ENCODE measurements around the gene EPHX1. TPM values are rescaled to one million over a fixed set of nuclear protein-coding genes. Genes with fewer than 3 reads are reported as not detected.

Gene EPHX1
- total and polyA plus RNA-seq, 2 experiments from 2014 or later, result 16.6 to 18.2 TPM

DNA sequence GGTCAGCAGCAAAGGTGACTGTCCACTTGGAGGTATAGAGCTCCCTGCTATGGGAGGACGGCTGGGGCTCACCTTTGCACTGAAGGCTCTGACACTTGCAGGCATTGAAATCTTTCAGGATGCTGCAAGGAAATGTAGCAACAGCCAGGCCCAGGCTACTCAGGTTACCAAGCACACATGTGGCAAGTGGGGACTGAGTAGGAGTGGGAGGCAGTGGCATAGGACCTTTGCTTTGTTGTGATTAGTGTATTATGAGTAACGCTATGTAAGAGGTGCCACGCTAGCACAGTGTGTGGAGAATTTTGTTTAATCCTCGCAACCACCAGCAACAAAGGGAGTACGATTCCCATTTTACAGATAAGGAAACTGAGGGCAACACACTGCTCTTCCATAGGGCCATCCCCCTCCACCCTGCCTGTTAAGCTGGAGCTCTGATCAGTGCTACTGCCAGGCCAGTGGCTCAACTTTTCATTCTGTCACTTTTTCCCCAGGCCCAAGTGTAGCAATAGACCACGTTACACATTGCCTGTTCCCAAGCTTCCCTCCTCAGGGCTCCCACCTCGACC is 51.0 kb downstream of the EPHX1 start:
- Histone ChIP-seq H3K27me3 (replicated peaks; ENCODE audit: insufficient read depth) (no peaks in the 10 kb centered on the region), H3K4me3 (no peak overlapping the region), H4K20me1 (ENCODE audit: insufficient read depth) (no peaks in the 10 kb centered on the region), H3K4me1 (ENCODE audit: insufficient read depth) (no peaks in the 10 kb centered on the region), H3K9me3 (ENCODE audit: low read depth) (no peaks in the 10 kb centered on the region), H3K79me2 (ENCODE audit: insufficient read depth) (no peaks in the 10 kb centered on the region), H3K9ac (no peak overlapping the region), H3K36me3 (ENCODE audit: low read depth) (no peaks in the 10 kb centered on the region; the same call in 1 of the 2 replicates), H3K4me2 (ENCODE audit: unreplicated experiment) (no peak overlapping the region), H2AFZ (no peak overlapping the region), H3K9me2 (ENCODE audit: insufficient read depth) (no peaks in the 10 kb centered on the region), H3K27ac (no peak overlapping the region), H3F3A (ENCODE audit: insufficient read depth) (no peaks in the 10 kb centered on the region)
- in situ Hi-C loops (cut with MboI), result no loop called here
- 88 to 91% methylated on average over 7 of the region's 7 CpGs for WGBS, 2 experiments (ENCODE audit: low coverage in 1 of 2, low lambda C conversion rate in 2 of 2, missing lambda C conversion rate in 2 of 2)
- no peak for DNase-seq
- TF ChIP-seq EZH2 (IDR thresholded peaks at IDR 0.05; ENCODE audit: insufficient read depth, poor library complexity, severe bottlenecking) (no peak), EZH2phosphoT487 (IDR thresholded peaks at IDR 0.05; ENCODE audit: insufficient read depth, low read depth) (no peak)

DNA sequence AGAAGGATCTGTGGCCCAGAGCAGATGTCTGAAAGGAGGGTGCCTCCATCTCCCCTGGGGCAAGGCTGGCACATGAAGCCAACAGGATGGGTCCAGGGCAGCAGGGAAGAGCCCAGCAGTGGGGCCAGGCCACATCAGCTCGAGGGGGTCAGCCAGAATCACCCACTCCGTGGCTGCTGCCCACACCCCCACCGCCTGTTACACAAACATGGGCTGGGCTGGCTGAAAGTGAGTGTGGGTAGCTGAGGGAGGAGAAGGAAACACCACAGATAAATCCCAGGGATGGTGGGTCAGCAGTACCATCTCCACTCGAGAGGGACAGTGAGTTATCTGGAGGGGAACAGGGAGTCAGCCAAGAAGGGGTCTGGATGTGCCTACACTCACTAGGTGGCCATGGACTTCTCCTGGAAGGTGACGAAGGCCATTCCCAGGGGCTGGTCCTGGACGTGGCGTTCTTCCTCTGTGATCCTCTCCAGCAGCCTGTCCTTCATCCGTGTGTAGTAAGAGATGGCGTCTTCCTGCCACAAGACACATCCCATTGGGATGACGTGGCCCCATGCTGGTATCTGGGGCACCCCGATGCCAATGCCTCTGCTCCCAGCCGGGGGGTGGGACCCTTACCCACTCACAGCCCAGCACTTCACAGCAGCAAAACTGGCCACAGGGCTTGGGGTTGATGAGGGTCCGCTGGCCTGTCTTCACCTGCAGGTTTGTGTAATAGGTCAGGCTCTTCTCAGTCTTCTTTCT is 52.1 kb downstream of the EPHX1 start:
- Histone ChIP-seq H3K9me2 (ENCODE audit: insufficient read depth) (no peaks in the 10 kb centered on the region), H3K4me2 (ENCODE audit: unreplicated experiment) (no peak overlapping the region), H3K27ac (no peak overlapping the region), H2AFZ (no peak overlapping the region), H4K20me1 (ENCODE audit: insufficient read depth) (no peaks in the 10 kb centered on the region), H3K4me3 (no peak overlapping the region), H3K4me1 (ENCODE audit: insufficient read depth) (no peaks in the 10 kb centered on the region), H3K9ac (no peak overlapping the region), H3K9me3 (ENCODE audit: low read depth) (no peaks in the 10 kb centered on the region), H3K79me2 (ENCODE audit: insufficient read depth) (no peaks in the 10 kb centered on the region), H3K36me3 (ENCODE audit: low read depth) (no peaks in the 10 kb centered on the region; the same call in 1 of the 2 replicates), H3K27me3 (replicated peaks; ENCODE audit: insufficient read depth) (no peaks in the 10 kb centered on the region), H3F3A (ENCODE audit: insufficient read depth) (no peaks in the 10 kb centered on the region)
- TF ChIP-seq EZH2phosphoT487 (IDR thresholded peaks at IDR 0.05; ENCODE audit: insufficient read depth, low read depth) (no peak), EZH2 (IDR thresholded peaks at IDR 0.05; ENCODE audit: insufficient read depth, poor library complexity, severe bottlenecking) (no peak)
- in situ Hi-C loops (cut with MboI), result no loop called here
- WGBS, 2 experiments (ENCODE audit: low coverage in 1 of 2, low lambda C conversion rate in 2 of 2, missing lambda C conversion rate in 2 of 2), result 94 to 96% methylated on average over 13 of the region's 13 CpGs
- DNase-seq, result no peak

DNA sequence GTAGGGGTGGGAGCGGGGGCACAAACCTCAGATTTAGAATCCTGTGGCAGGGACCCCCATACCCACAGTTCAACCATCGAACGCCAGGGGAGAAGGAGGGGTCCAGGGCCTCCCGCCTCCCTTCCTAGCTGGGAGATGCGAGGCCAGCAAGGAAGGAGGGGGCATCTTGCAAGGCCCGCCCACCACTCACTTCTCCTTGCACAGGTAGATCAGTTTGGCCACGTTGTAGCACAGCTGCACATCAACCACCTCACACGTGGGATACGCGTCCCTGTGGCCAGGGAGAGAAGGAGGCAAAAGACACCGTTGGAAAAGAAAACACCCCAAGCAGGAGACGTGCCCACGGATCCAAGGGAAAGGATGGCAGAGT is 52.6 kb downstream of the EPHX1 start:
- Histone ChIP-seq H3K36me3 (ENCODE audit: low read depth) (no peaks in the 10 kb centered on the region; the same call in 1 of the 2 replicates), H3K9me2 (ENCODE audit: insufficient read depth) (no peaks in the 10 kb centered on the region), H3F3A (ENCODE audit: insufficient read depth) (no peaks in the 10 kb centered on the region), H3K79me2 (ENCODE audit: insufficient read depth) (no peaks in the 10 kb centered on the region), H3K4me2 (ENCODE audit: unreplicated experiment) (no peak overlapping the region), H2AFZ (no peak overlapping the region), H3K9me3 (ENCODE audit: low read depth) (no peaks in the 10 kb centered on the region), H3K27me3 (replicated peaks; ENCODE audit: insufficient read depth) (no peaks in the 10 kb centered on the region), H3K27ac (no peak overlapping the region), H3K9ac (no peak overlapping the region), H3K4me1 (ENCODE audit: insufficient read depth) (no peaks in the 10 kb centered on the region), H3K4me3 (no peak overlapping the region), H4K20me1 (ENCODE audit: insufficient read depth) (no peaks in the 10 kb centered on the region)
- no peak for DNase-seq
- WGBS, 2 experiments (ENCODE audit: low coverage in 1 of 2, low lambda C conversion rate in 2 of 2, missing lambda C conversion rate in 2 of 2), result 88 to 94% methylated on average over 13 of the region's 13 CpGs
- in situ Hi-C loops (cut with MboI), result no loop called here
- TF ChIP-seq EZH2phosphoT487 (IDR thresholded peaks at IDR 0.05; ENCODE audit: insufficient read depth, low read depth) (no peak), EZH2 (IDR thresholded peaks at IDR 0.05; ENCODE audit: insufficient read depth, poor library complexity, severe bottlenecking) (no peak)

DNA sequence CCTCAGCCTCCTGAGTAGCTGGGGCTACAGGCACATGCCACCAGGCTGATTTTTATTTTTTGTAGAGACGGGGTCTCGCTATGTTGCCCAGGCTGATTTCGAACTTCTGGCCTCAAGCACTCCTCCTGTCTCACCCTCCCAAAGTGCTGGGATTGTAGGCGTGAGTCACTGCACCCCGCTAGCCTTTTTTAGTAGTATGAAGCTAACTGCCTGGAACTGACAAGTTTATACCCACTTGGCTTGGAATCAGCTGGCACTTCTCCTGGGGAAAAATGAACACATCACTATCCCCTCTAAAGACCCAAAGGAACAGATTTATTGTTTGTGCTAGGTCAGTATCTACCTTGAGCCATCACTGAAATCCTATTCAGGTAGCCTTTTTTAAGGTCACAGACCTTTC is 53.2 kb downstream of the EPHX1 start:
- in situ Hi-C loops (cut with MboI), result no loop called here
- TF ChIP-seq EZH2 (IDR thresholded peaks at IDR 0.05; ENCODE audit: insufficient read depth, poor library complexity, severe bottlenecking) (no peak), EZH2phosphoT487 (IDR thresholded peaks at IDR 0.05; ENCODE audit: insufficient read depth, low read depth) (no peak)
- Histone ChIP-seq H3K27me3 (replicated peaks; ENCODE audit: insufficient read depth) (no peaks in the 10 kb centered on the region), H4K20me1 (ENCODE audit: insufficient read depth) (no peaks in the 10 kb centered on the region), H3K36me3 (ENCODE audit: low read depth) (no peaks in the 10 kb centered on the region; the same call in 1 of the 2 replicates), H3K9me3 (ENCODE audit: low read depth) (no peaks in the 10 kb centered on the region), H2AFZ (no peak overlapping the region), H3K4me3 (no peak overlapping the region), H3K27ac (no peak overlapping the region), H3K4me2 (ENCODE audit: unreplicated experiment) (no peak overlapping the region), H3K4me1 (ENCODE audit: insufficient read depth) (no peaks in the 10 kb centered on the region), H3K79me2 (ENCODE audit: insufficient read depth) (no peaks in the 10 kb centered on the region), H3K9ac (no peak overlapping the region), H3K9me2 (ENCODE audit: insufficient read depth) (no peaks in the 10 kb centered on the region), H3F3A (ENCODE audit: insufficient read depth) (no peaks in the 10 kb centered on the region)
- no peak for DNase-seq
- whole genome bisulfite sequencing, 2 experiments (ENCODE audit: low coverage in 1 of 2, low lambda C conversion rate in 2 of 2, missing lambda C conversion rate in 2 of 2), result 83 to 91% methylated on average over 5 of the region's 5 CpGs
